PC-3 (cell line): ENCODE measurements around the gene ING2.

Experiments used
- EZH2phosphoT487 ChIP-seq: fragments of 300-600 bp; sonication (generic); IDR thresholded peaks from 2 replicates; pipeline ENCODE4 v1.6.1; 2018; ENCODE audit warnings: mild to moderate bottlenecking, antibody characterized with exemption, low read length, borderline replicate concordance
- TF ChIP-seq, protein P1 (sequence below): fragments of 300-600 bp; sonication (generic); conservative IDR thresholded peaks from 2 replicates; pipeline ENCODE4 v1.5.1; 2017; ENCODE audit warnings: antibody characterized with exemption, low read depth, mild to moderate bottlenecking, low read length

DNA sequence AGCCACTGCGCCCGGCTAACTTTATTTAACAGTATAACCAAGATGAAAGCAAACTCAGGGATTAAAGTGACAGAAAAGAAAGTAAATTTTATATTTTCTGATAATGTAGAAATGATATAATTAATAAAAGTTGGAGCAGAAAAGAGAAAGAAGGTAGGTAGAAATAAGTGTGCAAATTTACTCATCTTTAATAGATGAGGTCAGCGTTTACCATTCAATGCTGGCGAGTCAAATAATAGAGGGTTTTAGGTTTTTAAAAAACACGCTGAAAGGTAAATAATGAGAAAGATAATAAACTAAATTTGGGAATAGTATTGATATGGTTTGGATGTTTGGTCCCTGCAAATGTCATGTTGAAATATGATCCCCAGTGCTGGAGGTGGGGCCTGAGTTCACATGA lies 46.9 kb upstream of the ING2 start:
- TF ChIP-seq EZH2phosphoT487 = no peak
- TF ChIP-seq, protein P1, sequence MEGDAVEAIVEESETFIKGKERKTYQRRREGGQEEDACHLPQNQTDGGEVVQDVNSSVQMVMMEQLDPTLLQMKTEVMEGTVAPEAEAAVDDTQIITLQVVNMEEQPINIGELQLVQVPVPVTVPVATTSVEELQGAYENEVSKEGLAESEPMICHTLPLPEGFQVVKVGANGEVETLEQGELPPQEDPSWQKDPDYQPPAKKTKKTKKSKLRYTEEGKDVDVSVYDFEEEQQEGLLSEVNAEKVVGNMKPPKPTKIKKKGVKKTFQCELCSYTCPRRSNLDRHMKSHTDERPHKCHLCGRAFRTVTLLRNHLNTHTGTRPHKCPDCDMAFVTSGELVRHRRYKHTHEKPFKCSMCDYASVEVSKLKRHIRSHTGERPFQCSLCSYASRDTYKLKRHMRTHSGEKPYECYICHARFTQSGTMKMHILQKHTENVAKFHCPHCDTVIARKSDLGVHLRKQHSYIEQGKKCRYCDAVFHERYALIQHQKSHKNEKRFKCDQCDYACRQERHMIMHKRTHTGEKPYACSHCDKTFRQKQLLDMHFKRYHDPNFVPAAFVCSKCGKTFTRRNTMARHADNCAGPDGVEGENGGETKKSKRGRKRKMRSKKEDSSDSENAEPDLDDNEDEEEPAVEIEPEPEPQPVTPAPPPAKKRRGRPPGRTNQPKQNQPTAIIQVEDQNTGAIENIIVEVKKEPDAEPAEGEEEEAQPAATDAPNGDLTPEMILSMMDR = no peak
